Measurements from ENCODE around the gene F2R. TPM values are rescaled to one million over a fixed set of nuclear protein-coding genes. Genes with fewer than 3 reads are reported as not detected.

F2R gene
- total RNA-seq, 1 donor from 2014 or later = 15.1 TPM

DNA sequence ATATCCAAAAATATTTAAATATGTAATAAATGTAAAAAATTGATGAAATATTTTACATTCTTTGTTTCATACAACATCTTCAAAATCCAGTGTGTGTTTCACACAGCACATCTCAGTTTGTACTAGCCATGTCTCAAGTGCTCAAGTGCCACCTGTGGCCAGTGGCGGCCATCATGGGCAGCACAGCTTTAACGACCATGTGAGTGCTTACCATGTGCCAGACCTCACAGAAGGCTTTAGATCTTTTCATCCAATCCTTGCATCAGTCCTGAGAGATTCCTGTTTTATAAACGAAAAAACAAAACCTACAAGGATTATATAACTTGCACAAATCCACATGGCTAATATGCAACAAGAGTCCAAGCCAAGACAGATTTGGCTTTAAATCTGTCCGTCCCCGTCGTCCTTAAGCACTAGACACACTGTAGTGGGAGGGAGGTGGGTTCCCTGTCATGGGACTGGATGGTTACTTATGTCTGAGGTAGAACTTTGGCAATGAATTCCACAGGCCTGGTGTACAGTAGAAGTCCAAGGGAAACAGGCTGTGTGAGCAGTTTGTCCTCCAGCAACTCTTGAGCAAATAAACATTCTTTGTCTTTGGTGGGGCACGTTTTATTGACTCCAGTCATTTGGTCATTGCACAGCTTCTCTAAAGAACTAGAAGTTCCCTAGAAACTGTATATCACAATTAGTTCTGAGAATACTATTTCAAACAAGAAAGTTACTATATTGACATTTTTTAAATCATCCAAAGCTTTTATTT is 25.0 kb upstream of the F2R start:
- no peak for DNase-seq (ENCODE audit: low spot score)

DNA sequence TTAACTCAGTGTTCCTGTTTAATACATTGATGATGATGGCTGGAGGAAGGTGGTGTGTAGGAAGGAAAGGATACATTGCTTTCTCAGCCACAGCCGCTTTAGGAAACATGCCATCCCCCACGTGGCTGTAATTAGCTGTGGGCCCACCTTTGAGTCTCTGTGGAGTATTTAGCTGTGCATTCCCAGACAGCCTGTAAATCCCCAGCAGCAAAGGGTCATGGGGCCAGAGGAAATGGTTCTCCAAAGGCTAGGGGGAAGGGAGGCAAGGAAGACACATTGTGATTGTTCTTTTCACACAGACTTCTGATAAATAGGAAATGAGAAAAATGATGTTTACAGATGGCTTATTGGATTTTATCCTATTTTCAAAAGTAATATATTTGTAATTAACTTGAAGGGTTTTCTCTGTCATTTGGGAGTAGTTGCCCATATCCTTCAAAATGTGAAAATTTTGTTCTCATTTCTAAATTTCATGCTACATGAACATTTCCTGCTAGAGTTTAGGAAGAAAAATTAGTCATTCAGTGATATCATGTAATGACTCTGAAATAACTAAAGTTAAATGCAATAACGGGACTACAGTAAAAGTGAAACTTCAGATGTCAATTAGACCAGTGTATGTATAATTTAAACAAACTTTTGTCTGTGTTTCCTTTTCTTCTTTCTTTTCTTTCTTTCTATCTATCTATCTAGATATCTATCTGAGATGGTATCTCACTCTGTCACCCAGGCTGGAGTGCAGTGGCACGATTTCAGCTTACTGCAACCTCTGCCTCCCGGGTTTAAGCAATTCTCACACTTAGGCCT is 24.3 kb upstream of the F2R start:
- no peak for DNase-seq (ENCODE audit: low spot score)

- no peak for DNase-seq (ENCODE audit: low spot score)
Observed at GRCh38 chr5:76692274-76692540, 23.7 kb upstream of the F2R start.

DNA sequence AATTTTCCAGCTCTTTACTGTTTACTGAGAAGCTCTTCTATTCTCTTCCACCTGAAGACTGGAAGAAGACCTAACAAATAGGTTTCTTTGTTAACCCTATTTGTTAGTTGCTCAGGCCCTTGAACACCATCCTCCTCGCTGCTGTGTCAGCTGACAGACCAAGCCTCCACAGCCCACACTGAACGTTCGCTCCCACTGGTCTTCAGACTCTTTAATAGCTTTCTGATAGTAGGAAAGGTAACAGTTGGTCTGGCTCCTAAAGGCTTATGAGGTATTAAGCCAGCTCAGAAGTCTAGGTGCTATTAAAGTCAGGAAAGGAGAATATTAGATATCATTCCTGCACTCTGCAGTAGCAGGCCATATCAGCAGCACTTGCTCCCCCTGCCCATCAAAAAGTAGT is 23.3 kb upstream of the F2R start:
- no peak for DNase-seq (ENCODE audit: low spot score)

- DNase-seq (ENCODE audit: low spot score) = no peak
Observed at GRCh38 chr5:76693141-76693540, 22.8 kb upstream of the F2R start.

GRCh38 chr5:76694317-76694716 is 21.6 kb upstream of the F2R start:
- no peak for DNase-seq (ENCODE audit: low spot score)

DNA sequence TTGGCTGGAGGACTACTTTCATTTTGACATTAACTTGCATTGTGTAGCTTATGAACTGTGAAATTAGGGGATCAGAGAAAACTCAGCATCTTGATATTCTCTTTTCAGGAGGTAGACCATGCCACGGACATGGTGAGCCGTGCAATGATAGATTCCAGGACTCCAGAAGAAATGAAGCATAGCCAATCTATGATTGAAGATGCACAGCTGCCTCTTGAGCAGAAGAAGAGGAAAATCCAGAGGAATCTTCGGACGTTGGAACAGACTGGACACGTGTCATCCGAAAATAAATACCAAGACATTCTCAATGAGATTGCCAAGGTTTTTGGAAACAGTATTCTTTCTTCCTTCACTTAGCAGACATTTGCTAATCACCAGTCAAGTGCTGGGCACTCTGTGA is 20.6 kb upstream of the F2R start:
- DNase-seq (ENCODE audit: low spot score) = no peak

DNA sequence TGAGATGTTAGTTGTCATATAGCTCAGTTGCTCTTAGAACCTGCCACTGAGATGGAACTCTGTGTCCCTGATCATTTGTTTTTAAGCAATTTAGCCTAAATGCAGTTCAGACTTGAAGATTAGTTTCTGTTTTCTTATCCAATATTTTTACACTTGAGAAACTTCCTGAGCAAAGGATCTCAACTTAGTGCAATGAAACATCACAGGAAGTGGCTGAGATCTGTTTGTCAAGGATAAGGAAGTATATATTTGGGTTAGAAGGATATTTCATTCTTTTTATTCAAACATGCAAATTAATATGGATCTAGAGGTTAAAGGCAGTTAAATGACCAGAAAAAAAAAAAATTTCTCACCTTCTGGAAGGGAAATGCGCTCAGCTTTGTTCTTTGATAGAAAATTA is 19.7 kb upstream of the F2R start:
- DNase-seq (ENCODE audit: low spot score) = no peak

GRCh38 chr5:76697670-76698069 is 18.3 kb upstream of the F2R start:
- DNase-seq (ENCODE audit: low spot score) = no peak

- DNase-seq (ENCODE audit: low spot score) = no peak
Observed at GRCh38 chr5:76700571-76700970, 15.4 kb upstream of the F2R start.

DNA sequence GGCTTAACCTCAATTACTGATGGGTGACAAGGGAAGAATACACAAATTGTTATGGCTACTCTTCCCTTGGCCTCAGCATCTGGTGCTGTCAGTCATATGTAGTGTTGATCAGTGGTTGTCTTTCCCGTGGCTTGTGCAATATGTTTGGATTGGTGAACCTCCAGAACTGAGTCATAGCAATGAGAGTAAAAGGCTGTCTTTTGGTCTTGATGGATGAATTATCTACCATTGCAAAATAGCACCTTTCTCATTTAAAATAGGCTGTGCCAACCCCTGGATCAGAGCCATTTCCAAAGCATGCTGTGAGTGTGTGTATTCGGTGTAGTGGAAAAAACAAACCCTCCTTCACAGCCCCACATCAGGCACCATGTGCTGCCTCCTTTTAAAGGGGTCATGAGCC is 14.6 kb upstream of the F2R start:
- DNase-seq (ENCODE audit: low spot score) = no peak

DNA sequence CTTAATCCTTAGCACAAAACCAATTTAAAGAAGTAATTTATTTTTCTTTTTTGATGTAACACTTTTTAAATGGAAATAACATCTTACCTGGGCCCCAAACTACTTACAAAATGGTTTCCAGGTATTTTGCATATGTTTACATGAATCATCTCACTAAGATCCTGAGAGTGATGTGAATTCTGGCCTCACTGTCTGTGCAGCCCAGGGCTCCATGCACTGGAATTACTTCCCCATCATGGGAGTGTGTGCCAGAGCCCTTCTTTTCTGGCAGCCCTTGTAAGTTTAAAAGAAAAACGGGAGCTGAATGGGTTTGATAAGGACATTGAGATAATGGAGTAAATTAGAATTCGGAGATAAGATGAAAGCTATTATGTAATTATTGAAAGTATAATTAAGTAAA is 12.2 kb upstream of the F2R start:
- DNase-seq (ENCODE audit: low spot score) = no peak

DNA sequence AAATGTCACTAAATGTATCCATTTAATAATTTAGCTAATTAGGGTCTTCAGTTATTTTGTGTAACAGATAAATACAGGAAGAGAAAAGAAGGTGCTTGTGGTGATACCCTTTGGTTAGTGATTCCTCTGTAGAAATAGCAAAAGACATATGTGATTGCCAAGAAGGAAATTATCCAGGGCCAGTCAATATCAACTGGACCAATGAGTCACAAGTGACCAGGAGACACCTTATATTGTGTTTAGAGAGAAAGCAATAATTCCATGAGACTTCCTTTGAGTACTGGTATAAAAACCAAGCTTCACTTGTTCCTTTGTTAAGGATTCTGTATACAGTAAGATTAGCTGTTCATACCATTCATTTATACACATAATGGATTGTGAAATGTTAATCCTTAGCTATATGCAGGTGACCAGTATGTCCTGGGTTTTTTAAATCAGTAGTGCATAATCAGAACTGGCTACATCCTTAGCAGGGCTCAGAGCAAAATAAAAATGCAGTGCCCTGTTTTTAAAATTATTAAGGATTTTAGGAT is 11.7 kb upstream of the F2R start:
- DNase-seq (ENCODE audit: low spot score) = no peak

GRCh38 chr5:76705574-76705973 is 10.4 kb upstream of the F2R start:
- no peak for DNase-seq (ENCODE audit: low spot score)

DNA sequence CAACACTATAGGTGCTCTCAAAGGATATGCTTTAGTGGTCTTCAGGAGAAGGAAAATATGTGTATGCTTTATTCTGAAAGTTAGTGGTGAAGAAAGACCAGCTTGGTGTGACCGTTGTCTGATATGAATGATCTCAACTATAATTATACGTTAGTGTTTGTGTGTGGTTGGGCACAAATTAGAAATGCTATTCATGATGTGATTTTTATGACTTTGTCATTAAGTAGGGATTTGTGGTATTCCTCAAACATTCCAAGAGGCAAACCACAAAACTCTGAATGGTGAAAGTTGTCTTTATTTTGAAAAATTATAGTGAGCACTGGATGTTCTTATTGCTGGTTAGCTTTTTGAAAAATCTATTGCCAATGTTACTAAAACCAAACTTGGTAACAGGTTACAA is 6.2 kb upstream of the F2R start:
- no peak for DNase-seq (ENCODE audit: low spot score)

GRCh38 chr5:76710991-76711390 is 4.9 kb upstream of the F2R start:
- no peak for DNase-seq (ENCODE audit: low spot score)

GRCh38 chr5:76714751-76715485 is 1.0 kb upstream of the F2R start:
- DNase-seq (ENCODE audit: low spot score) = no peak

GRCh38 chr5:76715486-76715735 is 515 bp upstream of the F2R start:
- DNase-seq (ENCODE audit: low spot score) = no peak

- DNase-seq (ENCODE audit: low spot score) = no peak
Observed at GRCh38 chr5:76716456-76717157, 681 bp downstream of the F2R start.

DNA sequence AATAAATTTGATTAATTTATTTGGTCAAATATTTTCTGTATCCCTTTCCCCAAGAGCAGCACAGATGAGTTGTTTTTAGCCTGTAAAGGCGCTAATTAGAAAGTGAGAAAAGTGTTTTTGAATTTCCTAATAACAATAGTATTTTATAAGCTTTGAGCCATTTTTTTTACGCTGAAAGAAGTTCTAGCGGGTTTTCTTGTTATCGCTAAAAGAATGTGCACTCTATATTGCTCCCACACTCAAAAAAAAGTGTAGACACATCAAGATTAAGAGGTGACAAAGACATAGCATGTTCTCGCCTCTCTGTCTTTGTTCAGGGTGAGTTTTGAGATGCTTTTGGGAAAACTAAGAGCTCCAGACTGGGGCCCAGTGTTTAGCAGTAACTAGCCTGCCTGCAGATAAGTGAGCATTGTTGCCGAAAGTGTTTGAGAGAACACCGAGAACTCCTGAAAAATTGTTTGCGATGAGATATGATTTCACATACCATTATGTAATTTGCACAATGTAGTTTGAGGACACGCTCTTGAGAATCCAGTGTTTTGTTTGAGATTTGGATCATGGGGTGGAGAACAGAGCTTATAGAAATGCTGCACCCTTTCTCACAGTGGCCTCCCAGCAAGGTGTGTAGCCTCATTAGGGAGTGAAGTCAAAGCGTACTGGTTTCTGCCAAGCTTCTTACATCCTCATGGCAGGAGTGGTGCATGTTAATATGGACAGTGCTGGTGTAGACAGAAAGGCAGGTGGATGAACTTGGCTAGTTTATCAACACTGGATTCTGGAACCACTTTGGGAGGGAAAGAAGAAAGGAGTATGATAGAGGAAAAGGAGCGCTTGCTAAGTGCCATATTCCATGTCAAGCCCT is 1.5 kb downstream of the F2R start:
- DNase-seq (ENCODE audit: low spot score) = no peak

GRCh38 chr5:76718381-76718832 is 2.5 kb downstream of the F2R start:
- no peak for DNase-seq (ENCODE audit: low spot score)

Data from mucosa of gallbladder (tissue), 1 donor.